Sciatic nerve (tissue), 2 donors: Measurements from ENCODE around the gene NTNG1. TPM values are rescaled to one million over a fixed set of nuclear protein-coding genes. Genes with fewer than 3 reads are reported as not detected.

Source experiments
- ATAC-seq: fragments of 200-7000 bp; cut with Tn5 transposase; one replicate; pipeline ENCODE4 v1.9.1; 2020; ENCODE audit warnings: mild to moderate bottlenecking, moderate library complexity
- DNase-seq: peaks from one replicate; pipeline ENCODE4 v3.0.0-alpha.2; 2020; ENCODE audit warnings: low spot score
- intact Hi-C: fragments of 100-400 bp; cut with DNase I; formaldehyde crosslinking; loops from one replicate; pipeline ENCODE4 v1.14.2; 2022
- total RNA-seq: library from RNA; stranded (reverse); fragmentation: NEBNext Ultra II Directional; extraction: Animal tissue kit (Norgen Biotek cat#: 25700); gene quantifications from one replicate; pipeline ENCODE4 v1.2.1, GENCODE V29; 2021
- donor health status: DM: no; HTN: no; CAD: no.
- donor health status: DM: no; HTN: no; CAD: no.

The NTNG1 gene
- total RNA-seq, 1 donor from 2014 or later, result 8.2 TPM

- ATAC-seq, result no peak
- intact Hi-C loops, result no loop called here
- no peak for DNase-seq
Measured at GRCh38 chr1:107467286-107467685, 326.4 kb downstream of the NTNG1 start.

GRCh38 chr1:107467811-107468210 is 327.0 kb downstream of the NTNG1 start:
- ATAC-seq (no peak), DNase-seq (no peak)
- intact Hi-C loops, result no loop called here

- ATAC-seq (no peak), DNase-seq (no peak)
- intact Hi-C loops, result no loop called here
Measured at GRCh38 chr1:107473065-107473464, 332.2 kb downstream of the NTNG1 start.

- intact Hi-C loops, result no loop called here
- DNase-seq (no peak), ATAC-seq (no peak)
Measured at GRCh38 chr1:107474877-107475612, 334.2 kb downstream of the NTNG1 start.

- no peak for ATAC-seq
- no peak for DNase-seq
- intact Hi-C loops, result no loop called here
Measured at GRCh38 chr1:107477233-107477632, 336.4 kb downstream of the NTNG1 start.

- intact Hi-C loops, result no loop called here
- ATAC-seq, result no peak
Measured at GRCh38 chr1:107479865-107480350, 339.1 kb downstream of the NTNG1 start.

GRCh38 chr1:107480548-107481415 is 339.9 kb downstream of the NTNG1 start:
- intact Hi-C loops, result no loop called here
- DNase-seq (no peak), ATAC-seq (no peak)

More at GRCh38 chr1:107479865-107480350, 339.1 kb downstream of the NTNG1 start:
- DNase-seq, result no peak

- intact Hi-C loops, result no loop called here
- ATAC-seq, result no peak
- DNase-seq, result no peak
Measured at GRCh38 chr1:107481756-107482384, 341.0 kb downstream of the NTNG1 start.

GRCh38 chr1:107483949-107484348 is 343.1 kb downstream of the NTNG1 start:
- no peak for ATAC-seq
- no peak for DNase-seq
- intact Hi-C loops, result no loop called here

- ATAC-seq, result no peak
- intact Hi-C loops, result no loop called here
Measured at GRCh38 chr1:107486349-107486748, 345.5 kb downstream of the NTNG1 start.

GRCh38 chr1:107487506-107487905 is 346.7 kb downstream of the NTNG1 start:
- ATAC-seq (no peak), DNase-seq (no peak)
- intact Hi-C loops, result no loop called here

More at GRCh38 chr1:107486349-107486748, 345.5 kb downstream of the NTNG1 start:
- DNase-seq, result no peak

- ATAC-seq, result no peak
- intact Hi-C loops, result no loop called here
- no peak for DNase-seq
Measured at GRCh38 chr1:107491582-107491981, 350.7 kb downstream of the NTNG1 start.

GRCh38 chr1:107493111-107493716 is 352.4 kb downstream of the NTNG1 start:
- intact Hi-C loops, result no loop called here
- no peak for ATAC-seq
- DNase-seq, result no peak

- DNase-seq (no peak), ATAC-seq (no peak)
- intact Hi-C loops, result no loop called here
Measured at GRCh38 chr1:107494061-107494460, 353.2 kb downstream of the NTNG1 start.

GRCh38 chr1:107496002-107496401 is 355.2 kb downstream of the NTNG1 start:
- no peak for DNase-seq
- ATAC-seq, result no peak
- intact Hi-C loops, result no loop called here

GRCh38 chr1:107499139-107499744 is 358.4 kb downstream of the NTNG1 start:
- DNase-seq, result no peak
- intact Hi-C loops, result no loop called here
- ATAC-seq, result no peak

- no peak for ATAC-seq
- DNase-seq, result no peak
- intact Hi-C loops, result no loop called here
Measured at GRCh38 chr1:107501081-107501605, 360.3 kb downstream of the NTNG1 start.

GRCh38 chr1:107510347-107510746 is 369.5 kb downstream of the NTNG1 start:
- intact Hi-C loops, result no loop called here
- DNase-seq, result no peak
- no peak for ATAC-seq

GRCh38 chr1:107512836-107513235 is 372.0 kb downstream of the NTNG1 start:
- intact Hi-C loops, result no loop called here
- DNase-seq (no peak), ATAC-seq (no peak)
